ENCODE data around the gene CACNA2D3. TPM values are rescaled to one million over a fixed set of nuclear protein-coding genes. Genes with fewer than 3 reads are reported as not detected.
A peak's percentile ranks its signal among the peaks of the same experiment; 100 is the strongest.

The CACNA2D3 gene
- total RNA-seq, 1 donor from 2014 or later = not detected

GRCh38 chr3:54951405-54951804 lies 829.1 kb downstream of the CACNA2D3 start:
- H4K20me1 ChIP-seq (ENCODE audit: low read depth) = no peaks in the 10 kb centered on the region
- no peaks in the 10 kb centered on the region for H3K27me3 ChIP-seq
- no peak overlapping the region for H2AFZ ChIP-seq (replicated peaks)
- H3K27me3 Mint-ChIP-seq (ENCODE audit: insufficient read depth, low read depth) = peaks cover 5% of the 10 kb centered on the region
- H3K4me1 Mint-ChIP-seq = peaks cover 41% of the 10 kb centered on the region
- no peak overlapping the region for H3K4me3 Mint-ChIP-seq
- no peak overlapping the region for H3K27ac ChIP-seq
- H3K9me3 Mint-ChIP-seq = no peaks in the 10 kb centered on the region
- no peak for TF ChIP-seq EZH2phosphoT487 (IDR thresholded peaks at IDR 0.05)
- peak; percentile 66 for TF ChIP-seq CTCF (IDR thresholded peaks at IDR 0.05)
- H3K36me3 Mint-ChIP-seq = no peaks in the 10 kb centered on the region
- no peak overlapping the region for H3K4me3 ChIP-seq
- H3K27ac Mint-ChIP-seq = no peak overlapping the region
- no peaks in the 10 kb centered on the region for H3K9me3 ChIP-seq (ENCODE audit: low read depth)
- H3K4me1 ChIP-seq = peaks cover 15% of the 10 kb centered on the region
- peaks cover 11% of the 10 kb centered on the region for H3F3A ChIP-seq (ENCODE audit: low read depth)
- no peaks in the 10 kb centered on the region for H3K79me2 ChIP-seq (ENCODE audit: low read depth)
- no peak overlapping the region for H3K4me2 ChIP-seq
- peak; percentile 74 for DNase-seq (ENCODE audit: low spot score)
- no peaks in the 10 kb centered on the region for H3K36me3 ChIP-seq
- H3K9ac ChIP-seq = no peak overlapping the region

- Histone ChIP-seq H3K79me2 (ENCODE audit: low read depth) (no peaks in the 10 kb centered on the region), H3K27ac (no peak overlapping the region), H3K27me3 (no peaks in the 10 kb centered on the region), H3K9ac (no peak overlapping the region), H3K9me3 (ENCODE audit: low read depth) (no peaks in the 10 kb centered on the region), H3K4me3 (no peak overlapping the region), H4K20me1 (ENCODE audit: low read depth) (no peaks in the 10 kb centered on the region), H3K36me3 (no peaks in the 10 kb centered on the region), H3F3A (ENCODE audit: low read depth) (peaks cover 11% of the 10 kb centered on the region), H3K4me2 (no peak overlapping the region), H2AFZ (replicated peaks) (no peak overlapping the region), H3K4me1 (peaks cover 15% of the 10 kb centered on the region)
- Mint-ChIP-seq H3K4me3 (no peak overlapping the region), H3K9me3 (no peaks in the 10 kb centered on the region), H3K4me1 (peaks cover 46% of the 10 kb centered on the region), H3K36me3 (no peaks in the 10 kb centered on the region), H3K27ac (peak overlapping the region; percentile 46), H3K27me3 (ENCODE audit: insufficient read depth, low read depth) (peaks cover under 1% of the 10 kb centered on the region)
- DNase-seq (ENCODE audit: low spot score) = peak; percentile 20
- TF ChIP-seq EZH2 (IDR thresholded peaks at IDR 0.05) (no peak), CTCF (IDR thresholded peaks at IDR 0.05) (no peak), EZH2phosphoT487 (IDR thresholded peaks at IDR 0.05) (no peak)
These were observed 831.7 kb downstream of the CACNA2D3 start for GRCh38 chr3:54954022-54954421.

GRCh38 chr3:54954521-54954920 lies 832.2 kb downstream of the CACNA2D3 start:
- H2AFZ ChIP-seq (replicated peaks) = no peak overlapping the region
- H3K4me2 ChIP-seq = no peak overlapping the region
- H3K27ac ChIP-seq = no peak overlapping the region
- no peaks in the 10 kb centered on the region for H4K20me1 ChIP-seq (ENCODE audit: low read depth)
- H3K4me1 ChIP-seq = peaks cover 15% of the 10 kb centered on the region
- Mint-ChIP-seq H3K27me3 (ENCODE audit: insufficient read depth, low read depth) (no peaks in the 10 kb centered on the region), H3K27ac (no peak overlapping the region), H3K9me3 (no peaks in the 10 kb centered on the region), H3K4me3 (no peak overlapping the region), H3K36me3 (no peaks in the 10 kb centered on the region), H3K4me1 (peaks cover 43% of the 10 kb centered on the region)
- TF ChIP-seq EZH2 (IDR thresholded peaks at IDR 0.05) = no peak
- TF ChIP-seq EZH2phosphoT487 (IDR thresholded peaks at IDR 0.05) = no peak
- no peak for TF ChIP-seq CTCF (IDR thresholded peaks at IDR 0.05)
- no peak overlapping the region for H3K9ac ChIP-seq
- peaks cover 11% of the 10 kb centered on the region for H3F3A ChIP-seq (ENCODE audit: low read depth)
- no peaks in the 10 kb centered on the region for H3K27me3 ChIP-seq
- H3K79me2 ChIP-seq (ENCODE audit: low read depth) = no peaks in the 10 kb centered on the region
- no peaks in the 10 kb centered on the region for H3K36me3 ChIP-seq
- H3K9me3 ChIP-seq (ENCODE audit: low read depth) = no peaks in the 10 kb centered on the region
- DNase-seq (ENCODE audit: low spot score) = peak; percentile 50
- no peak overlapping the region for H3K4me3 ChIP-seq
